Brain microvascular endothelial cell (primary cell): ENCODE data around the gene TMCC2.

Source experiments
- DNase-seq: peaks from one replicate; pipeline ENCODE4 v3.0.0-alpha.2; 2020
- H3K27ac ChIP-seq: fragments of 250-450 bp; sonication (Bioruptor Pico); 2 replicates; pipeline ENCODE4 v1.5.1; 2020; ENCODE audit warnings: mild to moderate bottlenecking, moderate library complexity
- H3K27me3 ChIP-seq: fragments of 250-450 bp; sonication (Bioruptor Pico); replicated peaks from 2 replicates; pipeline ENCODE4 v1.5.1; 2020; ENCODE audit warnings: mild to moderate bottlenecking
- H3K36me3 ChIP-seq: fragments of 250-450 bp; sonication (Bioruptor Pico); replicated peaks from 2 replicates; pipeline ENCODE4 v1.5.1; 2020; ENCODE audit warnings: mild to moderate bottlenecking
- H3K4me3 ChIP-seq: 2 replicates; pipeline ENCODE4 v1.5.1; 2011; ENCODE audit warnings: low read depth, mild to moderate bottlenecking, control low read depth, low read length, moderate library complexity
- in situ Hi-C: cut with HindIII; loops from 2 replicates; pipeline ENCODE4 v1.10.0; 2017; ENCODE audit warnings: low sequenced_read_pairs, low pct_ligation_motif_present
- TF ChIP-seq, protein P1 (sequence below): IDR thresholded peaks from 2 replicates; pipeline ENCODE4 v1.5.1; 2011; ENCODE audit warnings: low read depth, mild to moderate bottlenecking, moderate library complexity, low read length, control low read depth, inconsistent platforms; ENCODE audit errors: missing control alignments

Gene TMCC2

DNA sequence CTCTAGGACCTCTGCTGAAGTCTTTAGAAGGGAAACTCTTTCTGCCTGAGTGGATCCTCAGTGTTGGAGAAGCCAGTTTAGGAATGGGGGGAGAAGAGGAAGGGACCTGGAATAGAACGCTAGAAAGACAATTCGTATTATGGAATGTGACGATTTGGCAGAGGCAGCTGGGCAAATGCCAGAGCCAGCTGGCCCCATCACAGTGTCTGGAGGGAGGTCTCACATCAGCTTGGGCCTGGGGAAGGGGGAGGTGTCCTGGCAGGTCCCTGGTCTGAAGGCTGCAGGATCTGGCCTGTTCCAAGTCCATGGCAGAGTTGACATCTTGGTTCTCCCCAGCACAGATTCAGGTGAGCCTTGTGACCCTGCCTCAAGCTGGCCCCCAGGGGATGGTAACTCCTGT is 11.3 kb downstream of the TMCC2 start:
- no peak for DNase-seq
- TF ChIP-seq, protein P1, sequence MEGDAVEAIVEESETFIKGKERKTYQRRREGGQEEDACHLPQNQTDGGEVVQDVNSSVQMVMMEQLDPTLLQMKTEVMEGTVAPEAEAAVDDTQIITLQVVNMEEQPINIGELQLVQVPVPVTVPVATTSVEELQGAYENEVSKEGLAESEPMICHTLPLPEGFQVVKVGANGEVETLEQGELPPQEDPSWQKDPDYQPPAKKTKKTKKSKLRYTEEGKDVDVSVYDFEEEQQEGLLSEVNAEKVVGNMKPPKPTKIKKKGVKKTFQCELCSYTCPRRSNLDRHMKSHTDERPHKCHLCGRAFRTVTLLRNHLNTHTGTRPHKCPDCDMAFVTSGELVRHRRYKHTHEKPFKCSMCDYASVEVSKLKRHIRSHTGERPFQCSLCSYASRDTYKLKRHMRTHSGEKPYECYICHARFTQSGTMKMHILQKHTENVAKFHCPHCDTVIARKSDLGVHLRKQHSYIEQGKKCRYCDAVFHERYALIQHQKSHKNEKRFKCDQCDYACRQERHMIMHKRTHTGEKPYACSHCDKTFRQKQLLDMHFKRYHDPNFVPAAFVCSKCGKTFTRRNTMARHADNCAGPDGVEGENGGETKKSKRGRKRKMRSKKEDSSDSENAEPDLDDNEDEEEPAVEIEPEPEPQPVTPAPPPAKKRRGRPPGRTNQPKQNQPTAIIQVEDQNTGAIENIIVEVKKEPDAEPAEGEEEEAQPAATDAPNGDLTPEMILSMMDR = no peak
- no peaks in the 10 kb centered on the region for H3K27me3 ChIP-seq
- H3K36me3 ChIP-seq = no peaks in the 10 kb centered on the region
- H3K4me3 ChIP-seq = no peak overlapping the region
- in situ Hi-C loops = no loop called here
- no peak overlapping the region for H3K27ac ChIP-seq

DNA sequence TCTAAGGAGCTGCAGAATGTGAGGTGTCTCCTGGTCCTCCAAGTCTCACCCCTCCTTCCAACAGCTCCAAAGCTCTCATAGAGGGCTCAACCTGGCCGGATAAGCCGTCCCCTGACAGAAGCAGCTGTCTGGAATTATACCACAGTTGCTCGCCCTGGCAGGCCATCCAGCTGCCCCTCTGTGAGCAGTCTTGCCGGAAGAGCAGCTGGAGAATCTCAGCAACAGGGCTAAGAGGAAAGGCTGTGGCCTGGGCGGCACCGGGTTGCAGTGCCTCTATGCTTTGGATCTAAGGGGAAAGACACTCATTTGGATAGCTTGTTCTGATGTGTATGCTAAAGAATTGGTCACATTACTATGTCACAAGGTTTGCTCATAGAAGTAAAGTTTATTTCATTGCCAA is 12.4 kb downstream of the TMCC2 start:
- Histone ChIP-seq H3K27ac (no peak overlapping the region), H3K4me3 (no peak overlapping the region), H3K27me3 (no peaks in the 10 kb centered on the region), H3K36me3 (no peaks in the 10 kb centered on the region)
- DNase-seq = no peak
- TF ChIP-seq, protein P1 = no peak
- in situ Hi-C loops = no loop called here

DNA sequence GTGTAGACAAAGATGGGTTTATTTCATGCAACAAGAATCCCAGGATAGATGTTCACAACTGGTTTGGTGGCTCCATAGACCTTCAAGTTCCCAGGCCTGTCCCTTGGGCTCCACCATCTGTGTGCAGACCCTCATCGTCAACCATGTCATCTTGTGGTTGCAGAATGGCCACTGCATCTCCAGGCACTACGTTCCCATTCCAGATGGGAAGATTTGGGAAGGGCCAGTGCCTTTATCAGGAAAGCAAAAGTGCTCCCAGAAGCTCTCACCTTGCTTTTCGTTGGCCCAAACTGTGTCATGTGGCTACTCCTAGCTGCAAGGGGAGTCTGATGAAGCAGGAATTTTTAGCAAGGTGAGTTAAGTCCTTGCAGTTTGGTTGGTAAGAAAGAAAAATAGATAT is 12.8 kb downstream of the TMCC2 start:
- no peak for DNase-seq
- in situ Hi-C loops = no loop called here
- TF ChIP-seq, protein P1 = no peak
- Histone ChIP-seq H3K36me3 (no peaks in the 10 kb centered on the region), H3K4me3 (no peak overlapping the region), H3K27ac (no peak overlapping the region), H3K27me3 (no peaks in the 10 kb centered on the region)

DNA sequence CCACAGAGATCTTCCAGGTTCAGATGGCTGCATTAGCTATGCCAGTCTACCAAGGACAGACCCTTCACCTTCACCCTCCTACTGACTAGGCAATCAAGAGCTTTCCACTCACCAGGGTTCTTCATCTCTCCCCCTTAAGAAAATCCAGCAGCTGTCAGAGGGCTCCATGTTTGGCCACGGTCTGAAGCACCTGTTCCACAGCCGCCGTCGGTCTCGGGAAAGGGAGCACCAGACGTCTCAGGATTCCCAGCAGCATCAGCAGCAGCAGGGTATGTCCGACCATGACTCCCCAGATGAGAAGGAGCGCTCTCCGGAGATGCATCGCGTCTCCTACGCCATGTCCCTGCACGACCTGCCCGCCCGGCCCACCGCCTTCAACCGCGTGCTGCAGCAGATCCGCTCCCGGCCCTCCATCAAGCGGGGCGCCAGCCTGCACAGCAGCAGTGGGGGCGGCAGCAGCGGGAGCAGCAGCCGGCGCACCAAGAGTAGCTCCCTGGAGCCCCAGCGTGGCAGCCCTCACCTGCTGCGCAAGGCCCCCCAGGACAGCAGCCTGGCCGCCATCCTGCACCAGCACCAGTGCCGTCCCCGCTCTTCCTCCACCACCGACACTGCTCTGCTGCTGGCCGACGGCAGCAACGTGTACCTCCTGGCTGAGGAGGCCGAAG is 13.8 kb downstream of the TMCC2 start:
- Histone ChIP-seq H3K27me3 (no peaks in the 10 kb centered on the region), H3K36me3 (no peaks in the 10 kb centered on the region), H3K4me3 (no peak overlapping the region), H3K27ac (no peak overlapping the region)
- in situ Hi-C loops = no loop called here
- TF ChIP-seq, protein P1 = no peak
- no peak for DNase-seq

DNA sequence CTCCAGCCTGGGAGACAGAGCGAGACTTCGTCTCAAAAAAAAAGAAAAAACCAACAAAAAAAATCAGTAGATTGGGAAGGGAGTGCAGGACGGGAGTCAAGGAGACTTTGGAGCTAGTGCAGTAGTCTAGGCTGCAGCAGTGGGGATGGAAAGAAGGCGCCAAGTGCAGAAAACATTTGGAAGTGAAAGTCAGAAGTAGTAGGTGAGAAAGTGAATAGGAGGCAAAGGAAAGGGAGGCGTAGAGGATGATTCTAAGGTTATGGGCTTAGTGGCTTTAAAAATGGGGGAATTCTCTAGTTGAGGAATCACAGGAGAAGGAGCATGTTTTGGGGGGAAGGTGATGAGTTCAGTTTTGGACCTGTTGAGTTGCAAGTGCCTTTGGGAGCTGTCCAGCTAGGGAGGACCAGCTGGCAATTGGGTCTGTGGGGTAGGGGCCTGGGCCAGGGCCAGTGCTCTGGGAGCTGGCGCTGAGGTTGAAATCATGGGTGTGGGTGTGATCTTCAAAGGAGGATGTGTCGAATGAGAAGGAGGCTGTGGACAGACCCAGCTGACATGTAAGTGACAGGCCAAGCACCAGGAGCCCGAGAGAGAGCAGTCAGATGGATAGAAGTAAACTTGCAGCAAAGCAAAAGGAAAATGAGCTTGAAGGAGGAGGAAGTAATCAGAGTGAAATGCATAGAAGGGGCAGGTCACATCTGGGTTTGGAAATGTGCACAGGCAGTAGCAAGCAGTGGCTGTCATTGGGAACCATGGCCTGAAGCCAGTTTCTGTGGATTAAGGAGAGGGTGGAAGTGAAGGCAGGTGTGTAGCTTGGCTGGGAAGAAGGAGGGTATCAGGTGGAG is 15.8 kb downstream of the TMCC2 start:
- TF ChIP-seq, protein P1 = no peak
- no peaks in the 10 kb centered on the region for H3K27me3 ChIP-seq
- in situ Hi-C loops = no loop called here
- H3K36me3 ChIP-seq = no peaks in the 10 kb centered on the region
- H3K27ac ChIP-seq = no peak overlapping the region
- no peak for DNase-seq
- H3K4me3 ChIP-seq = no peak overlapping the region
